ENCODE results near the gene TRMT5.

The TRMT5 gene

DNA sequence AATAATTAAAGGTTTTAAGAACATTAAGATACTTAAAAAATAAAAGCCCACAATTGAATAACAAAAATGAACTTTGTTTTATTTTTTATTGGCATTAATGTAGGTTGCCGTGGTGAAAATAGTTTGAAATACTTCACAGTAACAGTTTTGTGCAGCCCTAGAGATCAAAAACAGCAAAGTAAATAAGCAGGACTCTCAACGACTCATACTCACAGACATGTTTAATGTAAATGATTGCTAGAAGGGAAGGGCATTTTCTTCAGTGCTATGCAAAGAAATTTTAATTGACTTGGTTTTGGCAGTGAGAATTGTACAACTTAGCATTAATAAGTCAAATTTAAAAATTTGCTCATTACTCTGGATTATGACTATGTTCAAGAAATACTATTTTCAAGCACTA is 16.0 kb downstream of the TRMT5 start:
- ATAC-seq = peak; percentile 50; the same call in 1 of the 3 replicates

DNA sequence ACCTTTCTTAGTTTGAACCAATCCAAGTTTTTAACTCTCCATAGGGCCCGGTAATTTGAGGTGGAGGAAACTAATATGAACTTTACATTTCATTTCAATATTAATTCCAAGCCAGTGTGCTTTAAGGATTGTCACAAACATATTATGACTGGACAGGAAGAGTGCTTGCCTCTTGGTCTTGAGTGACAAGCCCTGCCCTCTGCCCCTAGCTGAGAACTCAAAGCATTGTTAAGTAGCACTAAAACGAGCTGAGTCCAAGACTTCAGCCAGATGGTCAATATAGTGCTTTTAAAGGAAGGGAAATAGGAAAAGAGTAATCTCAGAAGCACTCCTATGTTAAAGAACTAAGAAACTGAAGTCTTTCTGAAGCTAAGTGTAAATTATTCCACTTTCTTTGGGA is 17.1 kb downstream of the TRMT5 start:
- ATAC-seq = no peak
- no peak for TF ChIP-seq ZFP30 (CRISPR knock-in tag; IDR thresholded peaks at IDR 0.05)
- TF ChIP-seq, protein P1, sequence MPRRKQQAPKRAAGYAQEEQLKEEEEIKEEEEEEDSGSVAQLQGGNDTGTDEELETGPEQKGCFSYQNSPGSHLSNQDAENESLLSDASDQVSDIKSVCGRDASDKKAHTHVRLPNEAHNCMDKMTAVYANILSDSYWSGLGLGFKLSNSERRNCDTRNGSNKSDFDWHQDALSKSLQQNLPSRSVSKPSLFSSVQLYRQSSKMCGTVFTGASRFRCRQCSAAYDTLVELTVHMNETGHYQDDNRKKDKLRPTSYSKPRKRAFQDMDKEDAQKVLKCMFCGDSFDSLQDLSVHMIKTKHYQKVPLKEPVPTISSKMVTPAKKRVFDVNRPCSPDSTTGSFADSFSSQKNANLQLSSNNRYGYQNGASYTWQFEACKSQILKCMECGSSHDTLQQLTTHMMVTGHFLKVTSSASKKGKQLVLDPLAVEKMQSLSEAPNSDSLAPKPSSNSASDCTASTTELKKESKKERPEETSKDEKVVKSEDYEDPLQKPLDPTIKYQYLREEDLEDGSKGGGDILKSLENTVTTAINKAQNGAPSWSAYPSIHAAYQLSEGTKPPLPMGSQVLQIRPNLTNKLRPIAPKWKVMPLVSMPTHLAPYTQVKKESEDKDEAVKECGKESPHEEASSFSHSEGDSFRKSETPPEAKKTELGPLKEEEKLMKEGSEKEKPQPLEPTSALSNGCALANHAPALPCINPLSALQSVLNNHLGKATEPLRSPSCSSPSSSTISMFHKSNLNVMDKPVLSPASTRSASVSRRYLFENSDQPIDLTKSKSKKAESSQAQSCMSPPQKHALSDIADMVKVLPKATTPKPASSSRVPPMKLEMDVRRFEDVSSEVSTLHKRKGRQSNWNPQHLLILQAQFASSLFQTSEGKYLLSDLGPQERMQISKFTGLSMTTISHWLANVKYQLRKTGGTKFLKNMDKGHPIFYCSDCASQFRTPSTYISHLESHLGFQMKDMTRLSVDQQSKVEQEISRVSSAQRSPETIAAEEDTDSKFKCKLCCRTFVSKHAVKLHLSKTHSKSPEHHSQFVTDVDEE (CRISPR knock-in tag; IDR thresholded peaks at IDR 0.05) = no peak
- TF ChIP-seq ZC3H10 (CRISPR knock-in tag; IDR thresholded peaks at IDR 0.05) = no peak
- TF ChIP-seq TOX (CRISPR knock-in tag; IDR thresholded peaks at IDR 0.05; ENCODE audit: borderline replicate concordance) = no peak
- TF ChIP-seq, protein P2, sequence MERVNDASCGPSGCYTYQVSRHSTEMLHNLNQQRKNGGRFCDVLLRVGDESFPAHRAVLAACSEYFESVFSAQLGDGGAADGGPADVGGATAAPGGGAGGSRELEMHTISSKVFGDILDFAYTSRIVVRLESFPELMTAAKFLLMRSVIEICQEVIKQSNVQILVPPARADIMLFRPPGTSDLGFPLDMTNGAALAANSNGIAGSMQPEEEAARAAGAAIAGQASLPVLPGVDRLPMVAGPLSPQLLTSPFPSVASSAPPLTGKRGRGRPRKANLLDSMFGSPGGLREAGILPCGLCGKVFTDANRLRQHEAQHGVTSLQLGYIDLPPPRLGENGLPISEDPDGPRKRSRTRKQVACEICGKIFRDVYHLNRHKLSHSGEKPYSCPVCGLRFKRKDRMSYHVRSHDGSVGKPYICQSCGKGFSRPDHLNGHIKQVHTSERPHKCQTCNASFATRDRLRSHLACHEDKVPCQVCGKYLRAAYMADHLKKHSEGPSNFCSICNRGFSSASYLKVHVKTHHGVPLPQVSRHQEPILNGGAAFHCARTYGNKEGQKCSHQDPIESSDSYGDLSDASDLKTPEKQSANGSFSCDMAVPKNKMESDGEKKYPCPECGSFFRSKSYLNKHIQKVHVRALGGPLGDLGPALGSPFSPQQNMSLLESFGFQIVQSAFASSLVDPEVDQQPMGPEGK (CRISPR knock-in tag; IDR thresholded peaks at IDR 0.05; ENCODE audit: borderline replicate concordance) = no peak

More for the DNA sequence above, 16.0 kb downstream of the TRMT5 start:
- TF ChIP-seq, protein P3, sequence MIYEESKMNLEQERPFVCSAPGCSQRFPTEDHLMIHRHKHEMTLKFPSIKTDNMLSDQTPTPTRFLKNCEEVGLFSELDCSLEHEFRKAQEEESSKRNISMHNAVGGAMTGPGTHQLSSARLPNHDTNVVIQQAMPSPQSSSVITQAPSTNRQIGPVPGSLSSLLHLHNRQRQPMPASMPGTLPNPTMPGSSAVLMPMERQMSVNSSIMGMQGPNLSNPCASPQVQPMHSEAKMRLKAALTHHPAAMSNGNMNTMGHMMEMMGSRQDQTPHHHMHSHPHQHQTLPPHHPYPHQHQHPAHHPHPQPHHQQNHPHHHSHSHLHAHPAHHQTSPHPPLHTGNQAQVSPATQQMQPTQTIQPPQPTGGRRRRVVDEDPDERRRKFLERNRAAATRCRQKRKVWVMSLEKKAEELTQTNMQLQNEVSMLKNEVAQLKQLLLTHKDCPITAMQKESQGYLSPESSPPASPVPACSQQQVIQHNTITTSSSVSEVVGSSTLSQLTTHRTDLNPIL (CRISPR knock-in tag; IDR thresholded peaks at IDR 0.05; ENCODE audit: low read depth) = no peak
- TF ChIP-seq RARB (CRISPR knock-in tag; IDR thresholded peaks at IDR 0.05) = no peak
- TF ChIP-seq SNAI2 (CRISPR knock-in tag; IDR thresholded peaks at IDR 0.05) = no peak

DNA sequence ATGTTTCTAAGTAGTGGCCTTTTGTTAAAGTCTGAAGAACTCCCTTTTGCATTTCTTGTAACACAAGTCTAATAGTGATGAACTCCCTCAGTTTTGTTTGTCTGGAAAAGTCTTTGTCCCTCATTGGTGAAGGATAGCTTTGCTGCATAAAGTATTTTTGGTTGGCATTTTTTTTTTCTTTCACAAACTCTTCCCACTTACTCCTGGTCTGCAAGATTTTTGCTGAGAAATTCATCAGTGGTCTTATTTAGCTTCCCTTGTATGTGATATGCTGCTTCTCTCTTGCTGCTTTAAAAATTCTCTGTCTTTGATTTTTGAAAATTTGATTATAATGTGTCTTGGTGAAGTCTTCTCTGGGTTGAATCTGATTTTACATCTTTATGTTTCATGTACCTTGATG is 22.7 kb downstream of the TRMT5 start:
- no peak for ATAC-seq
- TF ChIP-seq RARB (CRISPR knock-in tag; IDR thresholded peaks at IDR 0.05) (no peak), ARNTL (CRISPR knock-in tag; IDR thresholded peaks at IDR 0.05; ENCODE audit: borderline replicate concordance, low read depth) (no peak), TOX (CRISPR knock-in tag; IDR thresholded peaks at IDR 0.05; ENCODE audit: borderline replicate concordance) (no peak), CSDC2 (CRISPR knock-in tag; IDR thresholded peaks at IDR 0.05) (no peak), PPARA (CRISPR knock-in tag; IDR thresholded peaks at IDR 0.05; ENCODE audit: borderline replicate concordance) (no peak), ISL1 (CRISPR knock-in tag; IDR thresholded peaks at IDR 0.05) (no peak), ZFP30 (CRISPR knock-in tag; IDR thresholded peaks at IDR 0.05) (no peak)
- TF ChIP-seq, protein P4, sequence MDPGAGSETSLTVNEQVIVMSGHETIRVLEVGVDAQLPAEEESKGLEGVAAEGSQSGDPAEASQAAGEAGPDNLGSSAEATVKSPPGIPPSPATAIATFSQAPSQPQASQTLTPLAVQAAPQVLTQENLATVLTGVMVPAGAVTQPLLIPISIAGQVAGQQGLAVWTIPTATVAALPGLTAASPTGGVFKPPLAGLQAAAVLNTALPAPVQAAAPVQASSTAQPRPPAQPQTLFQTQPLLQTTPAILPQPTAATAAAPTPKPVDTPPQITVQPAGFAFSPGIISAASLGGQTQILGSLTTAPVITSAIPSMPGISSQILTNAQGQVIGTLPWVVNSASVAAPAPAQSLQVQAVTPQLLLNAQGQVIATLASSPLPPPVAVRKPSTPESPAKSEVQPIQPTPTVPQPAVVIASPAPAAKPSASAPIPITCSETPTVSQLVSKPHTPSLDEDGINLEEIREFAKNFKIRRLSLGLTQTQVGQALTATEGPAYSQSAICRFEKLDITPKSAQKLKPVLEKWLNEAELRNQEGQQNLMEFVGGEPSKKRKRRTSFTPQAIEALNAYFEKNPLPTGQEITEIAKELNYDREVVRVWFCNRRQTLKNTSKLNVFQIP (CRISPR knock-in tag; IDR thresholded peaks at IDR 0.05; ENCODE audit: borderline replicate concordance, low read depth) = no peak
- TF ChIP-seq, protein P3 (CRISPR knock-in tag; IDR thresholded peaks at IDR 0.05; ENCODE audit: low read depth) = no peak

DNA sequence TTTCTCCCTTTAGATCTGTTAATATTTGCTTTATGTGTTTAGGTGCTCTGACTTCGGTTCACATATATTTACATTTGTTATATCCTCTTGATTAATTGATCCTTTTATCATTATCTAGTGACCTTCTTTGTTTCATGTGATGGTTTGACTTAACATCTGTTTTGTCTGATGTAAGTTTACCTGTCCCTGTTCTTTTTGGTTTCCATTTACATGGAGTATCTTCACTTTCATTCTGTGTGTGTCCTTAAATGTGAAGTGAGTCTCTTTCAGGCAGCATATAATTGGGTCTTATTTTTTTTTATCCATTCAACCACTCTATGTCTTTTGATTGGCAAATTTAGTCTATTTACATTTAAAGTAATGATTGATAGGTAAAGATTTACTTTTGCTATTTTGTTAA is 24.2 kb downstream of the TRMT5 start:
- ATAC-seq = no peak

DNA sequence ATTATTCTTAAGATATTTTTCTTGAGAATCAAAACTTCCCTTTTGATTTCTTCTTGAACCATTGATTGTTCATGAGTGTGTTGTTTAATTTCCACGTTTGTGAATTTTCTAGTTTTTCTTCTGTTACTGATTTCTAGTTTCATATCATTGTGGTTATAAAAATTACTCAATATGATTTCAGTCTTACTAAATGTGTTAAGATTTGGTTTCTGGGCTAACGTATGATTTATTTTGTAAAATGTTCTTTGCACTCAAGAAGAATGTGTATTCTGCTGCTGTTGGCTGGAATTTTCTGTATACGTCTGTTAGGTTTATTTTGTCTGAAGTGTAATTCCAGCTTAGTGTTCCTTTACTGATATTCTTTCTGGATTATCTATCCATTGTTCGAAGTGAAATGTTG is 24.7 kb downstream of the TRMT5 start:
- no peak for ATAC-seq
- TF ChIP-seq ARNTL (CRISPR knock-in tag; IDR thresholded peaks at IDR 0.05; ENCODE audit: borderline replicate concordance, low read depth) (no peak), ZNF565 (CRISPR knock-in tag; conservative IDR thresholded peaks at IDR 0.05; ENCODE audit: low read depth) (no peak), ZFP3 (CRISPR knock-in tag; IDR thresholded peaks at IDR 0.05) (no peak), ZNF70 (CRISPR knock-in tag; IDR thresholded peaks at IDR 0.05) (no peak), RARB (CRISPR knock-in tag; IDR thresholded peaks at IDR 0.05) (no peak)
- TF ChIP-seq, protein P4 (CRISPR knock-in tag; IDR thresholded peaks at IDR 0.05; ENCODE audit: borderline replicate concordance, low read depth) = no peak
- TF ChIP-seq, protein P3 (CRISPR knock-in tag; IDR thresholded peaks at IDR 0.05; ENCODE audit: low read depth) = no peak

More for the DNA sequence above, 24.2 kb downstream of the TRMT5 start:
- no peak for TF ChIP-seq TOX (CRISPR knock-in tag; IDR thresholded peaks at IDR 0.05; ENCODE audit: borderline replicate concordance)
- TF ChIP-seq ZNF70 (CRISPR knock-in tag; IDR thresholded peaks at IDR 0.05) = no peak
- no peak for TF ChIP-seq ISL1 (CRISPR knock-in tag; IDR thresholded peaks at IDR 0.05)
- TF ChIP-seq ARNTL (CRISPR knock-in tag; IDR thresholded peaks at IDR 0.05; ENCODE audit: borderline replicate concordance, low read depth) = no peak
- TF ChIP-seq ESRRG (CRISPR knock-in tag; IDR thresholded peaks at IDR 0.05) = no peak
